ENCODE results near the gene NACC2.
A peak's percentile ranks its signal among the peaks of the same experiment; 100 is the strongest.
"Not testable (repeated sequence)": the region's sequence is repeated elsewhere in the genome, so short reads cannot be mapped to it uniquely, and the experiment has no call there.

The NACC2 gene

GRCh38 chr9:136109351-136110081 lies 14.4 kb upstream of the NACC2 start:
- CTCF ChIA-PET: interaction anchor here (0.7 kb wide), 1 partner anchor 8 kb away, joined by 4 read pairs; no protein-coding TSS in a partner anchor
- Mint-ChIP-seq H3K4me1 (peaks cover 86% of the 10 kb centered on the region), H3K27ac (peak overlapping the region; percentile 100), H3K36me3 (peaks cover 14% of the 10 kb centered on the region), H3K9me3 (no peaks in the 10 kb centered on the region), H3K27me3 (no peaks in the 10 kb centered on the region), H3K4me3 (peak overlapping the region; percentile 86)
- DNase-seq: peak; percentile 96

- Mint-ChIP-seq H3K27me3 (peaks cover 2% of the 10 kb centered on the region), H3K4me3 (peak overlapping the region; percentile 86), H3K4me1 (peaks cover 82% of the 10 kb centered on the region), H3K36me3 (peaks cover 10% of the 10 kb centered on the region), H3K9me3 (no peaks in the 10 kb centered on the region), H3K27ac (peak overlapping the region; percentile 93)
- CTCF ChIA-PET: no interaction called here
- DNase-seq: no peak
Measured at GRCh38 chr9:136108648-136109266, 13.7 kb upstream of the NACC2 start.

- Mint-ChIP-seq H3K9me3 (no peaks in the 10 kb centered on the region), H3K4me3 (peak overlapping the region; percentile 86), H3K4me1 (peaks cover 75% of the 10 kb centered on the region), H3K27ac (peak overlapping the region; percentile 93), H3K27me3 (peaks cover 9% of the 10 kb centered on the region), H3K36me3 (peaks cover 6% of the 10 kb centered on the region)
- CTCF ChIA-PET: interaction anchor here (3.6 kb wide), 1 partner anchor 15 kb away, joined by 14 read pairs; no protein-coding TSS in a partner anchor
- DNase-seq: no peak
Measured at GRCh38 chr9:136107953-136108647, 13.0 kb upstream of the NACC2 start.

- H3K9me3 Mint-ChIP-seq: no peaks in the 10 kb centered on the region
- peaks cover 10% of the 10 kb centered on the region for H3K27me3 Mint-ChIP-seq
- peaks cover 68% of the 10 kb centered on the region for H3K4me1 Mint-ChIP-seq
- peak overlapping the region; percentile 74 for H3K4me3 Mint-ChIP-seq
- peak; percentile 81 for DNase-seq
- peaks cover 6% of the 10 kb centered on the region for H3K36me3 Mint-ChIP-seq
- peak overlapping the region; percentile 93 for H3K27ac Mint-ChIP-seq
- CTCF ChIA-PET: interaction anchor here (0.8 to 3.6 kb wide), 3 partner anchors 11 to 139 kb away, joined by 3 to 14 read pairs (median 3); no protein-coding TSS in a partner anchor
Measured at GRCh38 chr9:136107155-136107952, 12.3 kb upstream of the NACC2 start.

GRCh38 chr9:136105398-136106135 lies 10.5 kb upstream of the NACC2 start:
- peaks cover 3% of the 10 kb centered on the region for H3K36me3 Mint-ChIP-seq
- H3K9me3 Mint-ChIP-seq: no peaks in the 10 kb centered on the region
- peak overlapping the region; percentile 74 for H3K4me3 Mint-ChIP-seq
- CTCF ChIA-PET: interaction anchor here (3.6 kb wide), 1 partner anchor 17 kb away, joined by 14 read pairs; no protein-coding TSS in a partner anchor
- H3K27me3 Mint-ChIP-seq: peaks cover 10% of the 10 kb centered on the region
- no peak for DNase-seq
- H3K27ac Mint-ChIP-seq: peak overlapping the region; percentile 87
- peaks cover 50% of the 10 kb centered on the region for H3K4me1 Mint-ChIP-seq

GRCh38 chr9:136104916-136105315 lies 9.8 kb upstream of the NACC2 start:
- Mint-ChIP-seq H3K4me3 (no peak overlapping the region), H3K9me3 (no peaks in the 10 kb centered on the region), H3K27me3 (peaks cover 10% of the 10 kb centered on the region), H3K4me1 (peaks cover 44% of the 10 kb centered on the region), H3K27ac (no peak overlapping the region), H3K36me3 (peaks cover 2% of the 10 kb centered on the region)
- CTCF ChIA-PET: interaction anchor here (3.6 kb wide), 1 partner anchor 18 kb away, joined by 14 read pairs; no protein-coding TSS in a partner anchor
- DNase-seq: no peak

GRCh38 chr9:136104488-136104800 lies 9.4 kb upstream of the NACC2 start:
- Mint-ChIP-seq H3K36me3 (peaks cover 2% of the 10 kb centered on the region), H3K4me3 (no peak overlapping the region), H3K4me1 (peaks cover 42% of the 10 kb centered on the region), H3K27ac (peak overlapping the region; percentile 24), H3K27me3 (peaks cover 10% of the 10 kb centered on the region), H3K9me3 (no peaks in the 10 kb centered on the region)
- no peak for DNase-seq
- CTCF ChIA-PET: interaction anchor here (3.6 kb wide), 1 partner anchor 19 kb away, joined by 14 read pairs; no protein-coding TSS in a partner anchor

GRCh38 chr9:136103651-136104487 lies 8.8 kb upstream of the NACC2 start:
- DNase-seq: no peak
- peaks cover 44% of the 10 kb centered on the region for H3K4me1 Mint-ChIP-seq
- no peak overlapping the region for H3K4me3 Mint-ChIP-seq
- peaks cover 2% of the 10 kb centered on the region for H3K36me3 Mint-ChIP-seq
- CTCF ChIA-PET: no interaction called here
- H3K27ac Mint-ChIP-seq: peak overlapping the region; percentile 24
- peaks cover 14% of the 10 kb centered on the region for H3K27me3 Mint-ChIP-seq
- no peaks in the 10 kb centered on the region for H3K9me3 Mint-ChIP-seq

- Mint-ChIP-seq H3K27me3 (peaks cover 35% of the 10 kb centered on the region), H3K4me1 (peaks cover 25% of the 10 kb centered on the region)
- DNase-seq, H3K27ac Mint-ChIP-seq, H3K9me3 Mint-ChIP-seq, H3K36me3 Mint-ChIP-seq, H3K4me3 Mint-ChIP-seq: not testable (repeated sequence)
- CTCF ChIA-PET: interaction anchor here (1.1 to 1.4 kb wide), 2 partner anchors 16 to 21 kb away, joined by 4 read pairs; no protein-coding TSS in a partner anchor
Measured at GRCh38 chr9:136101615-136102074, 6.6 kb upstream of the NACC2 start.

GRCh38 chr9:136100700-136101614 lies 5.9 kb upstream of the NACC2 start:
- Mint-ChIP-seq H3K27me3 (peaks cover 42% of the 10 kb centered on the region), H3K36me3 (no peaks in the 10 kb centered on the region), H3K4me1 (peaks cover 23% of the 10 kb centered on the region), H3K4me3 (no peak overlapping the region), H3K27ac (no peak overlapping the region), H3K9me3 (no peaks in the 10 kb centered on the region)
- no peak for DNase-seq
- CTCF ChIA-PET: interaction anchor here (1.1 kb wide), 1 partner anchor 17 kb away, joined by 4 read pairs; no protein-coding TSS in a partner anchor

GRCh38 chr9:136099542-136099941 lies 4.5 kb upstream of the NACC2 start:
- no peak for DNase-seq
- Mint-ChIP-seq H3K36me3 (no peaks in the 10 kb centered on the region), H3K4me3 (no peak overlapping the region), H3K9me3 (no peaks in the 10 kb centered on the region), H3K27ac (no peak overlapping the region), H3K27me3 (peaks cover 45% of the 10 kb centered on the region), H3K4me1 (peaks cover 14% of the 10 kb centered on the region)
- CTCF ChIA-PET: no interaction called here

GRCh38 chr9:136098844-136099243 lies 3.8 kb upstream of the NACC2 start:
- Mint-ChIP-seq H3K27me3 (peaks cover 50% of the 10 kb centered on the region), H3K4me1 (peaks cover 12% of the 10 kb centered on the region), H3K36me3 (no peaks in the 10 kb centered on the region), H3K9me3 (no peaks in the 10 kb centered on the region), H3K27ac (no peak overlapping the region), H3K4me3 (no peak overlapping the region)
- CTCF ChIA-PET: no interaction called here
- DNase-seq: no peak
